ENCODE data around the gene ADAM12. TPM values are rescaled to one million over a fixed set of nuclear protein-coding genes. Genes with fewer than 3 reads are reported as not detected.
"Not testable (repeated sequence)": the region's sequence is repeated elsewhere in the genome, so short reads cannot be mapped to it uniquely, and the experiment has no call there.

Gene ADAM12
- total RNA-seq, 1 donor from 2014 or later: 0.98 TPM

DNA sequence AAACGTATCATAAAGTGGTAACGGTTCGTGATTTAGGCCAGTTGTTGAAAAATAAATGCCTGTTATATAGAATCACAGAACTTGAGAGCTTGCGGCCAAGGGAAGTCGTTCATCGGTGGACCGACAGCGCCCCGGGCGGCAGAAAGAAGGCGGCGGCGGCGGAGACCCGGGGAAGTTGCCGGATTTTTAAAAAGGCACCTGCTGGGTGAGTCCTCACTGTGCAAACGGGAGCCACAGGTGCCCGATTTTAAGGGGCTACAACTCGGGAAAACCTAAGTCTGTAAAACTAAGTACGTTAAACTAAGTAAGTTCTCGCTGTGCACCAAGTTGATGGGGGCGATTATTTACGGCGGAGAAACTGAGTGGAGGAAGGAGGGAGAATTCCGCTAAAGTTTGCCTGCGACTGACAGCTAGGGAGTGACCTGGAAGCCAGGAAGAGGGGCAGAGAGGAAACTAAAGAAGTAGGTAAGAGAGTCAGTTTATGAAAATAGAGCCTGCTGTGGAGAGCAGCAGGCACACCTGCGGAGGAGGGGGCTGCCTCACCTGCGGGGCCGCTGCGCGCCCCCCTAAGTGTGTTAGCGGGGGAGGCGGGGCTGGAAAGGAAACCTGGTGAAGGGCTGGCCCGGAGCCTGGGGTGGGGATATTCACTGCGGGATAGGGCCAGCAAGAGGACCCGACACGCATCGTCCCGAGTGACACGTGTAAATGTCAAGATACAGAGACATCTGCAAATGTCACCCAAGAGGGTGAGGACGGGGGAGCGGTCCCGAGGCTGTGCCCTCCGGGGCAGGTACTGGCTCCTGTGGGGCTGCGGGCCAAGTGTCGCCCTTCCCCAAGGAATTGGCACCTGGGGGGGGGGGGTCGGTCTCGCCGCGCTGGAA is 996 bp downstream of the ADAM12 start:
- H3K27me3 ChIP-seq: peaks cover 30% of the 10 kb centered on the region
- H3K9me3 ChIP-seq: no peaks in the 10 kb centered on the region
- intact Hi-C loops (cut with DNase I): loop anchor here (10.0 kb wide), 1 partner anchor 412 kb away; no protein-coding TSS in a partner anchor
- DNase-seq (peak; percentile 83), ATAC-seq (peak; percentile 70)
- TF ChIP-seq, protein P1, sequence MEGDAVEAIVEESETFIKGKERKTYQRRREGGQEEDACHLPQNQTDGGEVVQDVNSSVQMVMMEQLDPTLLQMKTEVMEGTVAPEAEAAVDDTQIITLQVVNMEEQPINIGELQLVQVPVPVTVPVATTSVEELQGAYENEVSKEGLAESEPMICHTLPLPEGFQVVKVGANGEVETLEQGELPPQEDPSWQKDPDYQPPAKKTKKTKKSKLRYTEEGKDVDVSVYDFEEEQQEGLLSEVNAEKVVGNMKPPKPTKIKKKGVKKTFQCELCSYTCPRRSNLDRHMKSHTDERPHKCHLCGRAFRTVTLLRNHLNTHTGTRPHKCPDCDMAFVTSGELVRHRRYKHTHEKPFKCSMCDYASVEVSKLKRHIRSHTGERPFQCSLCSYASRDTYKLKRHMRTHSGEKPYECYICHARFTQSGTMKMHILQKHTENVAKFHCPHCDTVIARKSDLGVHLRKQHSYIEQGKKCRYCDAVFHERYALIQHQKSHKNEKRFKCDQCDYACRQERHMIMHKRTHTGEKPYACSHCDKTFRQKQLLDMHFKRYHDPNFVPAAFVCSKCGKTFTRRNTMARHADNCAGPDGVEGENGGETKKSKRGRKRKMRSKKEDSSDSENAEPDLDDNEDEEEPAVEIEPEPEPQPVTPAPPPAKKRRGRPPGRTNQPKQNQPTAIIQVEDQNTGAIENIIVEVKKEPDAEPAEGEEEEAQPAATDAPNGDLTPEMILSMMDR (IDR thresholded peaks at IDR 0.05): peak; percentile 72
- H3K4me1 ChIP-seq: peaks cover 14% of the 10 kb centered on the region
- peak overlapping the region; percentile 43 for H3K4me3 ChIP-seq
- H3K27ac ChIP-seq: no peak overlapping the region
- no peaks in the 10 kb centered on the region for H3K36me3 ChIP-seq

DNA sequence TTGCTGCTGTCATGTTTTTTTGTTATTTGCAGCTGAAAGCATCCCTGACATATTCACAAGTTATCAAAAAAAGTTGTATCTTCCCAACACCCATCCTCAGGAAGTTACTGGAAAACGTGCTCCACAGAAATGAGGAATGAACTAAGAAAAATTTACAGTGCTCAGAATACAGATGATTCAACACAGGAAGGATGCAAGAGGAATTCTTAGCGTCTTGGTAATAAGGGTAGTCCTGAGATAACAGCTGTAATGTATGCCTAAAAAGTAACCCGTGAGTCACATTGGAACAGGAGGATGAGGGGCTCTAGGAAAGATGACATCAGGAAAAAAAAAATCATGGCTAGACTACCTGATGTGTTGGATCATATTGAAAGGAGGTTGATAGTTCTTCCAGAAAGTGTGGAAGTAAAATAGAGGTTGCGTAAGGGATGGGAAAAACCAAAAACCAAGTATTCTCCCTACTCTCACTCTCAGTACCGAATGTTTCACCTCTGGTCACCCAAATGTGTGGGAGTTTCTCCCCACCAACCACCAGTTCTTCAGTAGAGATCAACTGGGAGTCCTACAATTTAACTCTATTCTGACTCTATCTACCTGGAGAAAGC is 3.9 kb downstream of the ADAM12 start:
- ATAC-seq: no peak
- TF ChIP-seq, protein P1 (IDR thresholded peaks at IDR 0.05): no peak
- Histone ChIP-seq H3K27ac (no peak overlapping the region), H3K4me3 (no peak overlapping the region), H3K4me1 (peaks cover 5% of the 10 kb centered on the region), H3K36me3 (no peaks in the 10 kb centered on the region), H3K9me3 (no peaks in the 10 kb centered on the region), H3K27me3 (peaks cover 29% of the 10 kb centered on the region)
- intact Hi-C loops (cut with DNase I): loop anchor here (10.0 kb wide), 1 partner anchor 410 kb away; no protein-coding TSS in a partner anchor
- no peak for DNase-seq

DNA sequence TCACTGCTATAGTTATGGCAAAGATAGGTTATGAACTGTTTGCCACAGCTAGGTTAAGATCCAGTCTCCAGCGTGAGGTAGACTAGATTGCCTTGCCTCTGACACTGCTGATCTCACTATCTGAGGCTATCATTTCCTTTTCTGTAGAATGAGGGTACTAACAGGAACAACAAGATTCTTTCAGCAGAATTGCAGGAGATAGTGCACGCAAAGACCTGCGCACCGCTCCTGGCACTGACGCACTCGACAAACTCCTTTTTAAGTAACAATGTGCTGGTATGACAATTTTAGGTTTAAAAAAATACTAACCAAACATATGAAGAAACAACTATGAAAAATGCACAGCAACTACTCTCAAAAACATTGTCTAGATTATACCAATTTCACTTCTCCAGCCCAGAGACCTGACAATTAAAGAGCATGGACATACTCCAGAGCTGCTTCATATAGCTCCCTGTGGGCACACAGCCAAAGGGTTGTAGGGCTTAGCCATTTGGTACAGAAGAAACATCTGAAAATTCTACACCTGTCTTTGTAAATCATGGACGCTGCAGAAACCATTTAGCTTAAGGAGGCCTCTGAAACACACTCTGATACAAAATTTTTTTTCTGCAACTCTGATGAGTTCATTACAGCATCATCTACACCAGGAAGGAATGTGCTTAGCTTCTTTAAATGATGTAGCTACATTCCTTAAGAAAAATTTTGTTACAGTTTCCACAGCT is 7.8 kb downstream of the ADAM12 start:
- ATAC-seq (no peak), DNase-seq (no peak)
- H3K4me3 ChIP-seq: no peak overlapping the region
- H3K36me3 ChIP-seq: no peaks in the 10 kb centered on the region
- no peaks in the 10 kb centered on the region for H3K9me3 ChIP-seq
- TF ChIP-seq, protein P1 (IDR thresholded peaks at IDR 0.05): no peak
- H3K27ac ChIP-seq: no peak overlapping the region
- H3K27me3 ChIP-seq: no peaks in the 10 kb centered on the region
- intact Hi-C loops (cut with DNase I): loop anchor here (10.0 kb wide), 1 partner anchor 406 kb away; no protein-coding TSS in a partner anchor
- H3K4me1 ChIP-seq: no peaks in the 10 kb centered on the region

DNA sequence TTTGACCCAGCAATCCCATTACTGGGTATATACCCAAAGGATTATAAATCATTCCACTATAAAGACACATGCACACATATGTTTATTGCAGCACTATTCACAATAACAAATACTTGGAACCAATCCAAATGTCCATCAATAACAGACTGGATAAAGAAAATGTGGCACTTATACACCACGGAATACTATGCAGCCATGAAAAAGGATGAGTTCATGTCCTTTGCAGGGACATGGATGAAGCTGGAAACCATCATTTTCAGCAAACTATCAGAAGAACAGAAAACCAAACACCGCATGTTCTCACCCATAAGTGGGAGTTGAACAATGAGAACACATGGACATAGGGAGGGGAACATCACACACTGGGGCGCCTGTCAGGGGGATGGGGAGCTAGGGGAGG is 9.1 kb downstream of the ADAM12 start:
- H3K36me3 ChIP-seq; H3K9me3 ChIP-seq; H3K27ac ChIP-seq; H3K4me3 ChIP-seq; H3K4me1 ChIP-seq; ATAC-seq; intact Hi-C loops (cut with DNase I); DNase-seq; H3K27me3 ChIP-seq: not testable (repeated sequence)

DNA sequence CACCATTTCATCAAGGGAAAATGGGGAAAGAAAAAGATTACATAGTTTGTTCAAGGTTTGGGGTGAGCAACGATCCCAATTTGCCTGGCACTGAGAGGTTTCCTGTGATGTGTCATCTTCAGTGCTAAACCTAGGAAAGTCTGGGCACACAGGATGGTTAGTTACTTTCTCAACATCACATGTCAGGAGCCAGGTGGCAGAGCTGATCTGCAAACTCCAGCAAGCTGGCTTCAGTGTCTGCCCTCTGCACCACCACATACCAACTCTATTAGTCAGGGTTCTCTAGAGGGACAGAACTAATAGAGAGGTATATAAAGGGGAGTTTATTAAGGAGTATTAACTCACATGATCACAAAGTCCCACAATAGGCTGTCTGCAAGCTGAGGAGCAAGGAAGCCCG is 11.3 kb downstream of the ADAM12 start:
- no peak for DNase-seq
- TF ChIP-seq, protein P1 (IDR thresholded peaks at IDR 0.05): no peak
- H3K27me3 ChIP-seq: no peaks in the 10 kb centered on the region
- no peaks in the 10 kb centered on the region for H3K36me3 ChIP-seq
- H3K4me1 ChIP-seq: no peaks in the 10 kb centered on the region
- no peaks in the 10 kb centered on the region for H3K9me3 ChIP-seq
- H3K27ac ChIP-seq: no peak overlapping the region
- intact Hi-C loops (cut with DNase I): no loop called here
- H3K4me3 ChIP-seq: no peak overlapping the region
- no peak for ATAC-seq

All from upper lobe of right lung (tissue), 1 donor.